ENCODE data around the gene OR5T2.
"Not testable (repeated sequence)": the region's sequence is repeated elsewhere in the genome, so short reads cannot be mapped to it uniquely, and the experiment has no call there.

The OR5T2 gene

DNA sequence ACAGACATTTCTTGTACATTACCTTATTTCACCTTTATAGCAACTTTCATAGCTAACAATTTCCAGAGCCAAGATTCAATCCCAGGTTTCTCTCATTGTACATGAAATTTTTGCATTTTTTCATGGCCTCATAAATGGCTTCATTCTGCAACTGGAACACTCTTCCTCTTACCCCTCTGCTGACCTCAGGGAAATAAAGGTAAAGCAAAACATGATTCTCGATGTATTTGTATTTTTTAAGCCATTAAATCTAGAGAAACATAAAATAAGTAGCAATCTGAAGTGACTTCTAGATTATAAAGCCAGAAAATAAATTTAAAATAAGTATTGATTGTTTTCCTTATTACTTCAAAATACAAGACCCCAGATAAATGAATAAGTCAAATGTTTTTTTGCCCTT is at the start of gene OR5T2:
TSS of gene OR5T2 (minus strand) at position 101 of the 400 bp plus-strand sequence. CDS start 1,193 bp downstream, outside the sequence.
- no peak for DNase-seq (ENCODE audit: low read depth)
- H3K4me3 ChIP-seq (ENCODE audit: low read length): no peak within 1 kb of the TSS
- TF ChIP-seq, protein P1, sequence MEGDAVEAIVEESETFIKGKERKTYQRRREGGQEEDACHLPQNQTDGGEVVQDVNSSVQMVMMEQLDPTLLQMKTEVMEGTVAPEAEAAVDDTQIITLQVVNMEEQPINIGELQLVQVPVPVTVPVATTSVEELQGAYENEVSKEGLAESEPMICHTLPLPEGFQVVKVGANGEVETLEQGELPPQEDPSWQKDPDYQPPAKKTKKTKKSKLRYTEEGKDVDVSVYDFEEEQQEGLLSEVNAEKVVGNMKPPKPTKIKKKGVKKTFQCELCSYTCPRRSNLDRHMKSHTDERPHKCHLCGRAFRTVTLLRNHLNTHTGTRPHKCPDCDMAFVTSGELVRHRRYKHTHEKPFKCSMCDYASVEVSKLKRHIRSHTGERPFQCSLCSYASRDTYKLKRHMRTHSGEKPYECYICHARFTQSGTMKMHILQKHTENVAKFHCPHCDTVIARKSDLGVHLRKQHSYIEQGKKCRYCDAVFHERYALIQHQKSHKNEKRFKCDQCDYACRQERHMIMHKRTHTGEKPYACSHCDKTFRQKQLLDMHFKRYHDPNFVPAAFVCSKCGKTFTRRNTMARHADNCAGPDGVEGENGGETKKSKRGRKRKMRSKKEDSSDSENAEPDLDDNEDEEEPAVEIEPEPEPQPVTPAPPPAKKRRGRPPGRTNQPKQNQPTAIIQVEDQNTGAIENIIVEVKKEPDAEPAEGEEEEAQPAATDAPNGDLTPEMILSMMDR (conservative IDR thresholded peaks at IDR 0.05; ENCODE audit: low read depth, low read length): no peak

DNA sequence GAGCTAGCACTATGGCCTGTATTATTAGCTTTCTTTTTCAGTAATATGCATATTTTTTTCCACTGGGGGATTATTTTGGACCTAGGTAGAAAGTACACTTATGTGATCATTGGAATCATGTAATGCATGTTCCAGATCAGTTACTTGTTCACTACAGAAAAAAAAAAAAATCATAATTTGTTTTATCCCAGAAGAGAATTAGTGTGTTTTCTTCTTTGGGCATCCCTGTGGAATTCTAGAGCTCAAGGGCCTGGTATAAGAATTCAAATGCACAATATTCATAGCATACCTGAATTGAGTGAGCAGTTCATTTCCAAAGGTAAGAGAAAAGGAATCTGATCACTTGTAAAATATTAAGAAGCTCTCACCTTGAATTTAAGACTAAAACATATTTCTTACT is 39.8 kb upstream of the OR5T2 start, which contains the start of gene OR5T1:
TSS of gene OR5T1 (plus strand) at position 301 of the 400 bp plus-strand sequence. CDS start 1,485 bp downstream, outside the sequence.
- no peak for DNase-seq (ENCODE audit: low read depth)
- TF ChIP-seq, protein P1 (conservative IDR thresholded peaks at IDR 0.05; ENCODE audit: low read depth, low read length): no peak
- no peak within 1 kb of the TSS for H3K4me3 ChIP-seq (ENCODE audit: low read length)

DNA sequence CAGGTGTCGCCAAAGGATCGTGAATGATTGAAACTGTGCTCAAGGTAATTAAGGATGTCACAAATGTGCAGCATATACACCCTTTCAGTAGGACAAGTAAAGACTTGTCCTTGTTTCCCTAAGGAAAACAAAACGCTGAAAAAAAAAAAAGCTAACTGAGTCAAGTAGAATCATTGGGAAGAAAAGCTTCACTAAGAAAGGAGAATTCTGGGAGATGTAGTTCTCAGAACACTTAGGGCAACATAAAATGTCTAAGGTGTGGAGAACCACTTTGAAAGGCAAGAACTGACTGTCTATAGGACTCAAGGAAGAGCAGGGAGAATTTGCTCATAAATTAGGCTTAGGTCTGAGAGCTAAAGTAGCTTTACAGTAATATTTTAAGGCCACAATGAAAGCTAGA is 37.0 kb upstream of the OR5T2 start:
- H3K4me3 ChIP-seq (ENCODE audit: low read length): no peak overlapping the region
- no peak for DNase-seq (ENCODE audit: low read depth)
- TF ChIP-seq, protein P1 (conservative IDR thresholded peaks at IDR 0.05; ENCODE audit: low read depth, low read length): no peak

DNA sequence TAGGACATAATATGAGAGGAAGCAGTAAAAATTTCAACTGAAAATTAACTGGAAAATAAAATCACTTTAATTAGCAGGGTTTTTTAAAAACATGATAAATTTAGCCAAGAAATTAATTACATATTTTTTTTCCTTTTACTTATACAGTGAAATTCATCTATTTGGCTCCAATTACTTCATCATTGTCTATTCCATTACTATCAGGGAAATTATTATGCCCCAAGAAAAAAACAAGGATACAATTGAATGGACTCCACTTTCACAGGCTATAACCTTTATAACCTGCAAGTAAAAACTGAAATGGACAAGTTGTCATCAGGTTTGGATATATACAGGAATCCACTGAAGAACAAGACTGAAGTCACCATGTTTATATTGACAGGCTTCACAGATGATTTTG is 17.9 kb upstream of the OR5T2 start, which contains the start of gene OR5T3:
TSS of gene OR5T3 (plus strand) at position 301 of the 400 bp plus-strand sequence. CDS start at position 301, 0 bp downstream.
- H3K4me3 ChIP-seq (ENCODE audit: low read length): no peak within 1 kb of the TSS
- TF ChIP-seq, protein P1 (conservative IDR thresholded peaks at IDR 0.05; ENCODE audit: low read depth, low read length): no peak
- no peak for DNase-seq (ENCODE audit: low read depth)

DNA sequence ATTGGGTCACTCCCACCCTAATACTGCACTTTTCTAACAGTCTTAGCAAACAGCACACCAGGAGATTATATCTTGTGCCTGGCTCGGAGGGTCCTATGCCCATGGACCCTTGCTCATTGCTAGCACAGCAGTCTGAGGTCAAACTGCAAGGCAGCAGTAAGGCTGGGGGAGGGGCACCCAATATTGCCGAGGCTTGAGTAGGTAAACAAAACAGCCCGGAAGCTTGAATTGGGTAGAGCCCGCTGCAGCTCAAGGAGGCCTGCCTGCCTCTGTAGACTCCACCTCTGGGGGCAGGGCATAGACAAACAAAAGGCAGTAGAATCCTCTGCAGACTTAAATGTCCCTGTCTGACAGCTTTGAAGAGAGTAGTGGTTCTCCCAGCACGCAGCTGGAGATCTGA is 14.3 kb downstream of the OR5T2 start:
- H3K4me3 ChIP-seq (ENCODE audit: low read length); DNase-seq (ENCODE audit: low read depth): not testable (repeated sequence)

DNA sequence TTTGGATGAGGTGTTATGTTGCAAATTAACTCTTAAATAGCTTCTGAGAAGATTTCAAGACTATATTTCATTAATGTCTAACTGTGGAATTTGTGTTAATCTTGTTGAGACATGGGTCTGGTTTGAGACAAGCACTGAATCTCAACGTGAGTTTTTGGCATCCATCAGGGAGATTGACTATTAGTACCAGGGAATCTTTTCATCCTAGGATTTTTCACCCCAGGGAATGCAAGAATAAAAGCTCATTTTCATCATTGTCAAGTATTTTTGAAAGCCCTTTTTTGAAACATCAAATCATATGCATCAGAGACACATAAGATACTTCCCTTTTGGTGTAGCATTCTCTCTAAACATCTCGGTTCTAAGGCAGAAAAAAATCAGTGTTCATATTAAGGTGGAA is 19.5 kb downstream of the OR5T2 start:
- no peak for DNase-seq (ENCODE audit: low read depth)
- H3K4me3 ChIP-seq (ENCODE audit: low read length): no peak overlapping the region
- TF ChIP-seq, protein P1 (conservative IDR thresholded peaks at IDR 0.05; ENCODE audit: low read depth, low read length): no peak

DNA sequence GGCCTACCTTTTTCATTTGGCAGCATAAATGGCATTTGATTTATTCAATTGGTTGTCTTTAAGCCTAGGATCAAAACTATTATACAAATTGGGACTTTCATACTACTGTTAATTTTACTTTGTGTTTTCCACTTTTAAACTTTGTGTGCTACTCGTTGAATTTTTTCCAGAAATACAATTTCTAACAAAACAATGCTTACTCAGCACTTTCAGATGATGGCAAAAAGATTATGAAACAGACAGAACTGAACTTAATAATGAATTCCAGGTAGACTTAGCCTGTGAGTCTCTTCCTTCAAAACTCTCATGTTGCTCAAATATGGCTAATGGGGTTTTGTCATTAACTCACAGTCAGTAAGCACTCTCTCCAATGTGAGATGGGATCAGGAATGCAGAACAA is 26.3 kb downstream of the OR5T2 start:
- no peak overlapping the region for H3K4me3 ChIP-seq (ENCODE audit: low read length)
- no peak for DNase-seq (ENCODE audit: low read depth)
- TF ChIP-seq, protein P1 (conservative IDR thresholded peaks at IDR 0.05; ENCODE audit: low read depth, low read length): no peak

All from retinal pigment epithelial cell (primary cell).